Coronary artery (tissue), 2 donors: ENCODE data around the gene ZMIZ2.
"Not testable (repeated sequence)": the region's sequence is repeated elsewhere in the genome, so short reads cannot be mapped to it uniquely, and the experiment has no call there.

Experiments used
- DNase-seq: peaks from one replicate; pipeline ENCODE4 v3.0.0-alpha.2; 2017; ENCODE audit warnings: low spot score
- H3K27ac ChIP-seq, 2 donors: fragments of 200-600 bp; sonication (generic); one replicate each; pipeline ENCODE4 v1.5.1; 2016 to 2019
- H3K4me3 ChIP-seq: fragments of 200-600 bp; sonication (generic); 2 replicates; pipeline ENCODE4 v1.5.1; 2016; ENCODE audit warnings: mild to moderate bottlenecking, moderate library complexity
- TF ChIP-seq, protein P1 (sequence below): fragments of 200-600 bp; sonication (generic); IDR thresholded peaks from one replicate; pipeline ENCODE4 v1.5.1; 2019; ENCODE audit warnings: antibody characterized with exemption

ZMIZ2 gene

DNA sequence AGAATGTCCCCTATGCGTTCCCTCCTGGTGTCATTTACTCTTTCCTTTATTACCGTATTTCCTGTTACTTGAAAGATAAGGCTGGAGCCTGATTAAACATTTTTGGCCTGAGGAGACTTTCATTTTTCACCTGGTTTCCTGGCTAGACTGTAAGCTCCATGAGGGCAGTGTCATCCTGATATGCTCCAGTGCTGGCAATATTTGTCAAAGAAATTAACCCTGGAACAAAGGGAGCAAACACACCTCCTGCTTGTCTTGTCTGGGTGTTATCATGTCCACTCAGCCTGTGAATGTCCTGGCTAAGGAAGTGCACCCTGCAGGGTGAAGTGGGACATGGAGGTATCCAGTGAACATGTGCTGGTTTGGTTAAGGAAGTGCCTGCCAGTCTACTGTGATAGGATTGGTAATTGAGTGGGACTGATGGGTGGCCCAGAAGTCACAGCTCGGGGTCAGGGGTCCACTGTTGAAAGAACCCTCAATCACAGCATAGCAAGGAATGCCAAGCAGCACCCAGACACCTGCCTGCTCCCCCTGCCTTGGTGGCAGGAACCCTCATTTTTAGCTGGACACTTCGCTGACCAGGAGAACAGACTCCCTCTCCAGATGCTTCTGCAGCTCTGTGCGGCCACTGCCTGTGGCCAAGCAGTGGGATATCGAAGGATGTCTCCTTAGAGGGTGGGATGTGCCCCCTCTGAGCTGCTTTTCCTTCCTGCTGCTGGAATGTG is 26.9 kb downstream of the ZMIZ2 start:
- no peak overlapping the region for H3K4me3 ChIP-seq
- DNase-seq: no peak
- TF ChIP-seq, protein P1, sequence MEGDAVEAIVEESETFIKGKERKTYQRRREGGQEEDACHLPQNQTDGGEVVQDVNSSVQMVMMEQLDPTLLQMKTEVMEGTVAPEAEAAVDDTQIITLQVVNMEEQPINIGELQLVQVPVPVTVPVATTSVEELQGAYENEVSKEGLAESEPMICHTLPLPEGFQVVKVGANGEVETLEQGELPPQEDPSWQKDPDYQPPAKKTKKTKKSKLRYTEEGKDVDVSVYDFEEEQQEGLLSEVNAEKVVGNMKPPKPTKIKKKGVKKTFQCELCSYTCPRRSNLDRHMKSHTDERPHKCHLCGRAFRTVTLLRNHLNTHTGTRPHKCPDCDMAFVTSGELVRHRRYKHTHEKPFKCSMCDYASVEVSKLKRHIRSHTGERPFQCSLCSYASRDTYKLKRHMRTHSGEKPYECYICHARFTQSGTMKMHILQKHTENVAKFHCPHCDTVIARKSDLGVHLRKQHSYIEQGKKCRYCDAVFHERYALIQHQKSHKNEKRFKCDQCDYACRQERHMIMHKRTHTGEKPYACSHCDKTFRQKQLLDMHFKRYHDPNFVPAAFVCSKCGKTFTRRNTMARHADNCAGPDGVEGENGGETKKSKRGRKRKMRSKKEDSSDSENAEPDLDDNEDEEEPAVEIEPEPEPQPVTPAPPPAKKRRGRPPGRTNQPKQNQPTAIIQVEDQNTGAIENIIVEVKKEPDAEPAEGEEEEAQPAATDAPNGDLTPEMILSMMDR: no peak
- H3K27ac ChIP-seq: no peak overlapping the region

DNA sequence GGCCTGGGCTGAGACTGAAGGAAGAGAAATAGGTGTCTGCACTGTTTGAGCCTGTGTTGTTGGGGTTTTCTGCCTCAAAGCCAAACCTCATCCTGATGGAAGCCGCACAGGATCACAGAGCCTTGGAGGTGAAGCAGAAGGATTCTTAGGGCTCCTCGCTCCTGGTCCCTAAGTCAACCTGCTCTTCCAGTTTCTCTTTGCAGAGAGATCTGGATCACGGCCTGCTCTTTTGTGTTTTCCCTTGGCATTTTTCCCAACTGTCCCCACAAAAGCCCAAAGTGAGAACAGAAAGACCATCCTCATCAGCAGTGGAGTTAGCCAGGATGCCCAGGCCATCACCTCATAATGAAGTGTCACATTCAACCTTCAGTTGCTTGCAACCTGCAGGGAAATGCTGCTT is 27.6 kb downstream of the ZMIZ2 start:
- TF ChIP-seq, protein P1: no peak
- DNase-seq: no peak
- no peak overlapping the region for H3K27ac ChIP-seq
- H3K4me3 ChIP-seq: no peak overlapping the region

DNA sequence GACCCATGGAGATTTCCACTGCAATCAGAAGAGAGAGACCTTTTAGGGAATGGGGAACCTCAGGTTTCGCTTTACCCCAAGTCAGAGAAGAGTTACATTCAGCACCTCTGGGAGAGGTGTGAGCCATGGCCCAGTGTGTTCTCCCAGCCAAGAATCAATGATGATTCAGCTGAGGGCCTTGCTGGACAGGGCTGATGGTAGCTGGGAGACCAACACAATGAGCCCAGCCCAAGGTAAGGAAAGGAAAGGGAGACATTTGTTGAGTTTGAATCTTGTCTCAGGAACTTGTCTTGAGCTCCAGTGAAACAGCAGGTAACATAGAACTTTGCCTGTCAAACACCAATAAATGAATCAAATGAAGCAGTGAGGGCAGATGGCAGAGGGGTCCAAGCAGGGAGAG is 33.8 kb downstream of the ZMIZ2 start:
- no peak for DNase-seq
- H3K27ac ChIP-seq: no peak overlapping the region
- TF ChIP-seq, protein P1: no peak
- no peak overlapping the region for H3K4me3 ChIP-seq

DNA sequence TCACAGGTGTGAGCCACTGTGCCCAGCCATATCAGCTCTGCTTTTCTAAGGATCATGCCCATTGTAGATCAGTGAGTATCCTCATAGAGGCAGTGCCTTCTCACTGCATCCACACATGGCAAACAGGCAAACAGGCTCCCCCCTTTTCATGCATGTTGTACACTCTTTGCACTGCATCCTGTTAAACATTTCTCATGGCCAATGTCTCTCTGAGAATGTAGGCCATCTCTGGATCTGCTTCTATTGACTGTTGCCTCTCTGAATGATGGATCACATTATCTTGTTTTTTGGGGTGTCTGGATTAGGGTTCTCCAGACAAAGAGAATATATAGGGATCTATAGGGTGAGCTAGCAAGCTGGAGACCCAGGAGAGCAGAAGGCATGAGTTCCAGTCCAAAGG is 34.8 kb downstream of the ZMIZ2 start:
- H3K27ac ChIP-seq: no peak overlapping the region
- H3K4me3 ChIP-seq: no peak overlapping the region
- TF ChIP-seq, protein P1: no peak
- no peak for DNase-seq

DNA sequence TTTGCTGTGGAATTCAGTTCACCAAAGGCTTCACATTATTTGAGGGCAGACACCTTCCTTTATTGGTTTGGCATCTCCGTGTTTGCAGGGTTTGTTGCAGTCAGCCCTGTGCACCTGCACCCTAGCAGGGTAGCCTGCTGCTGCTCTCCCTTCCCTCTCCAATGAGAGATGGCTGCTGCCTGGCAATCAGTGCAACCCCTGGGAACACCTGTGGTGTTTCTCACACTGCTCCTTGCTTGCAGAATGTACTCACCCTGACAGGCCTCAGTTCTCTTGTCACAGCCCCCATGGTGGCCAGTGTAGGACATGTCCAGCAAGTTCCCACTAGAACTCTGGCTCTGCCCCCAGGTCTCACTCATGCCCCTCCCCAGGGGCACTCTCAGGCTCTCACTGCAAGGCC is 35.7 kb downstream of the ZMIZ2 start:
- Histone ChIP-seq H3K27ac (no peak overlapping the region), H3K4me3 (no peak overlapping the region)
- TF ChIP-seq, protein P1: no peak
- no peak for DNase-seq

DNA sequence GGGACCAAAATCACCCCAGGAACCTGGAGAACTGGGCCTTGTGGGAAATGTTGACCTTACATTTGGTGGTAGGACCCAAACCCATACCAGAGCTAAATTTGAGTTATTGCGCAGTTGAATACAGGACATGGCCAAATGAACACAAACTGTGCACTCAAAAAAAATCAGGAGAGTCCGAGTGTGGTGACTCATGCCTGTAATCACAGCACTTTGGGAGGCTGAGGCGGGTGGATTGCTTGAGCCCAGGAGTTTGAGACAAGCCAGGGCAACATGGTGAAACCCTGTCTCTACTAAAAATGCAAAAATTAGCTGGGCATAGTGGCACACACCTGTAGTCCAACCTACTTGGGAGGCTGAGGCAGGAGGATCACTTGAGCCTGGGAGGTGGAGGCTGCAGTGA is 36.6 kb downstream of the ZMIZ2 start:
- H3K27ac ChIP-seq, DNase-seq: not testable (repeated sequence)

DNA sequence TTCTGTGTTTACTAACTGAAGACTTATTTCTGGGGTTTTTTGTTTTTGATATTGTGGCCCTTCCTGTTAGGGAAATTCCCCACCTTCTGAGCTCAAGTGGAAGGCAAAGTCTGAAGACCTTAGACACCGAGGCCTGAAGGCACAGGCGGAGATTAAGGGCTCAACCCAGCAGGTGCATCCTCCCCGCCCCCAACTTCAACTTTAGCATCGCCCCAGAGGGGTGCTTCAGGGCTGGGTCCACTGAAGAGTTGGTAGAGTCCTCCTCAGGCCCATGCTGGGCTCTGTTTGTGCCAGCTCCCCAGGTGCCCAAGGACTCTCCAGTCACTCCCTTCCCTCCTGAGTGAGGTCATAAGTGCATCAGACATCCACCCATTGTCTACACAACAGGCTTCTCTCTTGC is 38.4 kb downstream of the ZMIZ2 start:
- no peak overlapping the region for H3K4me3 ChIP-seq
- H3K27ac ChIP-seq: no peak overlapping the region
- TF ChIP-seq, protein P1: no peak
- DNase-seq: no peak

More for the DNA sequence above, 36.6 kb downstream of the ZMIZ2 start:
- H3K4me3 ChIP-seq: not testable (repeated sequence)
